ENCODE results near the gene FBXW11. TPM values are rescaled to one million over a fixed set of nuclear protein-coding genes. Genes with fewer than 3 reads are reported as not detected.

FBXW11 gene
- total RNA-seq, 1 donor from 2014 or later = 62.1 TPM

DNA sequence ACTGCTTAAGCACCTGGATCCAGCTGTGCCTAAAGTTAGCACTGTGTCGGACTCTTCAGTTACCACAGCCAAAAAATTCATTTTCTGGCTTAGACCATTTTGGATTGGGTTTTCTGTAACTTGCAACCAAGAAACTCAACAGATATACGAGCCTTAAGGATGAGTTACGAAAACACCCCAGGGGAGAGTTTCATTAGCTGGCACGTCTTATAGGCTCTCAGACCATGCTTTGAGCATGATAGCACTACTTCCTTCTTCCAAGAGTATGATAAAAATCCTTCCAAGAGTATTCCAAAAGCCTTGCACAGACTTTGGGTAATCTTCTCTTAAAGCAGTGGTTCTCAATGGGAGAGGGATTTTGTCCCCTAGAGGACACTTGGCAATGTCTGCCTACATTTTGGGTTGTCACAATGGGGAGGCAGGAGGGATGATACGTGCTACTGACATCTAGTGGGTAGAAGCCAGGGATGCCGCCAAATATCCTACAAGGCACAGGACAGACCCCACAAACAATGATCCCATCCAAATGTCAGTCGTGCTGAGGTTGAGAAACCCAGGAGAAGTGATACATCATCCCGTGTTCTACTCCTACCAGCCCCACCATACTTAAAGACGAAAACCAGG lies 156.0 kb downstream of the FBXW11 start:
- DNase-seq (ENCODE audit: low spot score in 2 of 2, unreplicated experiment in 2 of 2) = no peak
- Mint-ChIP-seq H3K9me3 (no peaks in the 10 kb centered on the region), H3K4me3 (no peak overlapping the region), H3K27me3 (ENCODE audit: low read depth) (no peaks in the 10 kb centered on the region), H3K36me3 (peaks cover 7% of the 10 kb centered on the region), H3K4me1 (peaks cover 10% of the 10 kb centered on the region), H3K27ac (no peak overlapping the region)
- TF ChIP-seq, protein P1, sequence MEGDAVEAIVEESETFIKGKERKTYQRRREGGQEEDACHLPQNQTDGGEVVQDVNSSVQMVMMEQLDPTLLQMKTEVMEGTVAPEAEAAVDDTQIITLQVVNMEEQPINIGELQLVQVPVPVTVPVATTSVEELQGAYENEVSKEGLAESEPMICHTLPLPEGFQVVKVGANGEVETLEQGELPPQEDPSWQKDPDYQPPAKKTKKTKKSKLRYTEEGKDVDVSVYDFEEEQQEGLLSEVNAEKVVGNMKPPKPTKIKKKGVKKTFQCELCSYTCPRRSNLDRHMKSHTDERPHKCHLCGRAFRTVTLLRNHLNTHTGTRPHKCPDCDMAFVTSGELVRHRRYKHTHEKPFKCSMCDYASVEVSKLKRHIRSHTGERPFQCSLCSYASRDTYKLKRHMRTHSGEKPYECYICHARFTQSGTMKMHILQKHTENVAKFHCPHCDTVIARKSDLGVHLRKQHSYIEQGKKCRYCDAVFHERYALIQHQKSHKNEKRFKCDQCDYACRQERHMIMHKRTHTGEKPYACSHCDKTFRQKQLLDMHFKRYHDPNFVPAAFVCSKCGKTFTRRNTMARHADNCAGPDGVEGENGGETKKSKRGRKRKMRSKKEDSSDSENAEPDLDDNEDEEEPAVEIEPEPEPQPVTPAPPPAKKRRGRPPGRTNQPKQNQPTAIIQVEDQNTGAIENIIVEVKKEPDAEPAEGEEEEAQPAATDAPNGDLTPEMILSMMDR (IDR thresholded peaks at IDR 0.05; ENCODE audit: unreplicated experiment) = no peak

DNA sequence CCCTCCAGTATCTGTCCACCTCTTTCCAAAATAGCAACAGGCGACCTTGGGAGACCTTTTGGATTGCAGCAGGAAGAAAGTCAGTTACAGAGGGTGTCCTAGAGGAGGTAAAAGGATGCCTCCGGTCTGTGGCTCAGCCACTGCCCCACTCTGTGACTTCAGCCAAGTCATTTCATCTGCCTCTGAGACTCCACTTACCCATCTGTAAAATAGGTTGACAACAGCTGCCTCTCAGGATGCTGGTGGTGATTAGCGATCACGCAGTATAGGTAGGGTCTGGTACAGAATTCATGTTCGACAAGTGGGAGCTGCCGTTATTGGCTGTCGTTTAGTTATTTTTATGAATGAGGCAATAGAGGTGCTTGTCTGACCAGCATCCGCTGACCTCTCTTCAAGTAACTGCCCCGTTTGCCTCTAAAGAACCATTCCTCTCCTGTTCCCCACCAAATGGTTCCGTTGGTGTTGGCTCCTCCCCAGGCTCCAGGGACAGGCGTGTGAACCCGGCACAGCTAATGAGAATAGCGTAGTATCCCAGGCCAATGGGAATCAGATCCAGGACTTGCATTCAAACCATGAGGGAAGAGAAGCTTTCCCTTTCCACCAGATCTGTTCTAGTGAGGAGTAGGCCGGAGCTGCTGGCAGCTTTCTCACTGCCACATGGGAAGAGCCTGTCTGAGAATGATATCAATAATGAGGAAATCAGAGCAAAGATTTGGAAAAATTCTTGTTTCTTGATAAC lies 156.7 kb downstream of the FBXW11 start:
- Mint-ChIP-seq H3K9me3 (no peaks in the 10 kb centered on the region), H3K36me3 (peaks cover 5% of the 10 kb centered on the region), H3K27me3 (ENCODE audit: low read depth) (no peaks in the 10 kb centered on the region), H3K4me1 (peaks cover 10% of the 10 kb centered on the region), H3K4me3 (no peak overlapping the region), H3K27ac (no peak overlapping the region)
- DNase-seq (ENCODE audit: low spot score in 2 of 2, unreplicated experiment in 2 of 2) = no peak
- TF ChIP-seq, protein P1 (IDR thresholded peaks at IDR 0.05; ENCODE audit: unreplicated experiment) = no peak

DNA sequence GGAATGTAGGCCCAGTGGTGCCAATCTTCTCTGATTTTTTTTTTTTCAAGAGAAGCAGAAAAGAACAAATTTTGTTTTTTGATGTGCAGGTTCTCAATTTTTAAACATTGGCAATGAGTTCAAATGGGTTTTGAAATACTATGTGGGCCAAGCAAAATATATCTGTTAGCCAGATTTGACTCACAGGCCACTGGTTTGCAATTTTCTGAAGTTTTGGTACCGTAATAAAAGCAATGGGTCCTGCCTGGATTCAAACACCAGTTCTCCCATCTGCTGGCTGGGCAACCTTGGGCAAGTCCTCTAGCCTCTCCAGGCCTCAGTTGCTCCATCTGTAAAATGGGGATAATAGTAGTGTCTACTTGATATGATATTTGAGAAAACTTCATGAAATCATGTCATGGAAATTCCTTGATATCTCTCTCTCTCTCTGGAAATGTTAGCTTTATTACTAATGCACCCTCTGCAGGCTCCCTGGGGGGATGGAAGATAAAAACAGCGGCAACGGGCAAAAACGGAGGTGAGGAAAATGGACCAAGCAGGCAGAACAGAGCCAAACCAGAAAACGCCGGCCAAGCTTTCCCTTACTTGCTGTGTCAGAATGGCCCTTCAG lies 157.4 kb downstream of the FBXW11 start:
- Mint-ChIP-seq H3K9me3 (no peaks in the 10 kb centered on the region), H3K4me1 (peaks cover 10% of the 10 kb centered on the region), H3K27me3 (ENCODE audit: low read depth) (no peaks in the 10 kb centered on the region), H3K36me3 (no peaks in the 10 kb centered on the region), H3K27ac (no peak overlapping the region), H3K4me3 (no peak overlapping the region)
- TF ChIP-seq, protein P1 (IDR thresholded peaks at IDR 0.05; ENCODE audit: unreplicated experiment) = no peak
- no peak for DNase-seq (ENCODE audit: low spot score in 2 of 2, unreplicated experiment in 2 of 2)

DNA sequence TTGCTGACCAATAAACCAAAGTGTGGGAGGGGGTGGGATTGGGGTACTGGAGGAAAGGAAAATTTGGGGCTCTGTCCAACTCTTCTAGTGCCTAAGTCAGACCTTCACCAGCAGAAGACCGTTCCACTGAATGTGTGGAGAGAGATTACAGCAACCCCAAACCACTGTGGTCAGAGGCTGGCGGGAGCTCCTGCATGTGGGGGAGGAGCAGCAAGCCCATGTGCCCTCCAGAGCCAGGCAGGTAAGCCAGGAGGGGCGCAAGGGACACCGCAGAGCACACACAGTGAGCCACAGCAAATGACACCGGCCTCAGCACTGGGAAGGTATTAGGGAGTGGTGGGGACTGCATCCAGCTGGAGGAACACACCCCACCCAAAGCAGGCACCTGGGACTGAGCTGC lies 158.0 kb downstream of the FBXW11 start:
- TF ChIP-seq, protein P1 (IDR thresholded peaks at IDR 0.05; ENCODE audit: unreplicated experiment) = no peak
- no peak overlapping the region for H3K4me3 Mint-ChIP-seq
- H3K36me3 Mint-ChIP-seq = no peaks in the 10 kb centered on the region
- H3K4me1 Mint-ChIP-seq = peaks cover 10% of the 10 kb centered on the region
- no peaks in the 10 kb centered on the region for H3K27me3 Mint-ChIP-seq (ENCODE audit: low read depth)
- no peak overlapping the region for H3K27ac Mint-ChIP-seq
- no peak for DNase-seq (ENCODE audit: low spot score in 2 of 2, unreplicated experiment in 2 of 2)
- H3K9me3 Mint-ChIP-seq = no peaks in the 10 kb centered on the region

DNA sequence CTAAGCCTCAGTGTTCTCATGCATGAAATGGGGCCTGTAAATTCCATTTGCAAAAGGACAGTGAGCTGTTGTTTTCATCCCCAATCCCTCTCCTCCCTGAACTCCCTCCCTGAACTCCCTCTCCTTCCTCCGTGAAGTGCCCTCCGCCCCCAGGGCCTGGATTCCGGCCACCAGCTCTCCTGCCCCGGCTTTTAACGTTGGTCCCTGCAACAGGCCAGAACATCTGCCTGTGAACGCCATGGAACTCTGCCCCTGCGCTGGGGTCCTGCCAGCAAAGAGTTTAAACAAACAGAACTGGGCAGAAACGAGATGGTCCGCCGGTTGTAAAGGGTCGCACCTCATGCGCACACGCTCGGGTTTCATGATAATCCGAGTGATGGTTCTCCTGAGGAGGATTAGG lies 158.4 kb downstream of the FBXW11 start:
- Mint-ChIP-seq H3K36me3 (no peaks in the 10 kb centered on the region), H3K27ac (no peak overlapping the region), H3K9me3 (no peaks in the 10 kb centered on the region), H3K4me3 (no peak overlapping the region), H3K27me3 (ENCODE audit: low read depth) (no peaks in the 10 kb centered on the region), H3K4me1 (peaks cover 10% of the 10 kb centered on the region)
- TF ChIP-seq, protein P1 (IDR thresholded peaks at IDR 0.05; ENCODE audit: unreplicated experiment) = no peak
- no peak for DNase-seq (ENCODE audit: low spot score in 2 of 2, unreplicated experiment in 2 of 2)
